GM23338 (cell line): Measurements from ENCODE around the gene NIT2. TPM values are rescaled to one million over a fixed set of nuclear protein-coding genes. Genes with fewer than 3 reads are reported as not detected.

Experiments used
- ATAC-seq: fragments of 200-7000 bp; cut with Tn5 transposase; 3 replicates; pipeline ENCODE4 v1.9.1; 2020
- DNase-seq: peaks from one replicate; pipeline ENCODE4 v3.0.0-alpha.2; 2015; ENCODE audit warnings: low spot score
- H2AFZ ChIP-seq: fragments of 200-600 bp; sonication (generic); 2 replicates; pipeline ENCODE4 v1.8.0; 2016; ENCODE audit warnings: antibody characterized with exemption, mild to moderate bottlenecking, moderate library complexity
- H3F3A ChIP-seq: fragments of 200-600 bp; sonication (generic); replicated peaks from 2 replicates; pipeline ENCODE4 v1.8.0; 2017; ENCODE audit warnings: antibody characterized with exemption, mixed run types, low read depth
- H3K27ac ChIP-seq: fragments of 200-600 bp; sonication (generic); 2 replicates; pipeline ENCODE4 v1.6.1; 2016; ENCODE audit warnings: low read depth
- H3K27me3 ChIP-seq: fragments of 200-600 bp; sonication (generic); 2 replicates; pipeline ENCODE4 v1.8.0; 2016; ENCODE audit warnings: mild to moderate bottlenecking, mixed run types, moderate library complexity; ENCODE audit not compliant: insufficient read depth
- H3K36me3 ChIP-seq: fragments of 200-600 bp; sonication (generic); 2 replicates; pipeline ENCODE4 v1.8.0; 2016; ENCODE audit warnings: mild to moderate bottlenecking; ENCODE audit not compliant: insufficient read depth
- H3K4me1 ChIP-seq: fragments of 200-600 bp; sonication (generic); 2 replicates; pipeline ENCODE4 v1.8.0; 2016; ENCODE audit warnings: mild to moderate bottlenecking, moderate library complexity; ENCODE audit not compliant: insufficient read depth
- H3K4me2 ChIP-seq: fragments of 200-600 bp; sonication (generic); 2 replicates; pipeline ENCODE4 v1.7.1; 2017; ENCODE audit warnings: mixed run types
- H3K4me3 ChIP-seq: fragments of 200-600 bp; sonication (generic); 2 replicates; pipeline ENCODE4 v1.6.1; 2016; ENCODE audit warnings: mixed run types
- H3K79me2 ChIP-seq: fragments of 200-600 bp; sonication (generic); replicated peaks from 2 replicates; pipeline ENCODE4 v1.8.0; 2017; ENCODE audit warnings: mild to moderate bottlenecking; ENCODE audit not compliant: insufficient read depth
- H3K9me2 ChIP-seq: fragments of 200-600 bp; sonication (generic); 2 replicates; pipeline ENCODE4 v1.8.0; 2017; ENCODE audit not compliant: insufficient read depth
- H4K20me1 ChIP-seq: fragments of 200-600 bp; sonication (generic); replicated peaks from 2 replicates; pipeline ENCODE4 v1.8.0; 2017; ENCODE audit warnings: mild to moderate bottlenecking; ENCODE audit not compliant: insufficient read depth
- H3K27ac Mint-ChIP-seq: 2 replicates; pipeline ENCODE4 v1.8.0; 2020; ENCODE audit warnings: inconsistent platforms, mild to moderate bottlenecking, moderate library complexity, mixed read lengths
- H3K27me3 Mint-ChIP-seq: 3 replicates; pipeline ENCODE4 v1.8.0; 2022; ENCODE audit warnings: low read depth, mild to moderate bottlenecking, moderate library complexity, mixed read lengths, inconsistent platforms; ENCODE audit not compliant: insufficient read depth, poor library complexity
- H3K36me3 Mint-ChIP-seq: 3 replicates; pipeline ENCODE4 v1.8.0; 2021; ENCODE audit warnings: low read depth, mild to moderate bottlenecking, inconsistent platforms, moderate library complexity, mixed read lengths
- H3K4me1 Mint-ChIP-seq: 3 replicates; pipeline ENCODE4 v1.8.0; 2020; ENCODE audit warnings: mild to moderate bottlenecking, inconsistent platforms, mixed read lengths
- H3K4me3 Mint-ChIP-seq: 3 replicates; pipeline ENCODE4 v1.8.0; 2021; ENCODE audit warnings: moderate library complexity, mild to moderate bottlenecking, inconsistent platforms, mixed read lengths
- H3K9me3 Mint-ChIP-seq: 3 replicates; pipeline ENCODE4 v1.8.0; 2020; ENCODE audit warnings: moderate library complexity, mild to moderate bottlenecking, inconsistent platforms, mixed read lengths
- CREB1 ChIP-seq: fragments of 250-450 bp; sonication (Bioruptor Pico); IDR thresholded peaks from 2 replicates; pipeline ENCODE4 v1.5.0; 2020; ENCODE audit warnings: low read depth, mild to moderate bottlenecking, moderate library complexity
- EZH2 ChIP-seq: fragments of 200-600 bp; sonication (generic); IDR thresholded peaks from one replicate; pipeline ENCODE4 v1.8.0; 2017; ENCODE audit warnings: antibody characterized with exemption, mild to moderate bottlenecking, low read depth; ENCODE audit not compliant: unreplicated experiment
- EZH2phosphoT487 ChIP-seq: fragments of 200-600 bp; sonication (generic); IDR thresholded peaks from one replicate; pipeline ENCODE4 v1.8.1; 2018; ENCODE audit warnings: antibody characterized with exemption; ENCODE audit not compliant: unreplicated experiment
- JUNB ChIP-seq: IDR thresholded peaks from one replicate; pipeline ENCODE4 v1.6.1; 2016; ENCODE audit warnings: antibody characterized with exemption; ENCODE audit not compliant: unreplicated experiment
- NANOG ChIP-seq: IDR thresholded peaks from 2 replicates; pipeline ENCODE4 v1.6.1; 2016; ENCODE audit warnings: antibody characterized with exemption, borderline replicate concordance
- STAT1 ChIP-seq: IDR thresholded peaks from one replicate; pipeline ENCODE4 v1.6.1; 2016; ENCODE audit warnings: antibody characterized with exemption; ENCODE audit not compliant: unreplicated experiment
- ZNF114 ChIP-seq: fragments of 250-450 bp; sonication (Bioruptor Pico); IDR thresholded peaks from 2 replicates; pipeline ENCODE4 v1.5.0; 2020; ENCODE audit warnings: mild to moderate bottlenecking, moderate library complexity
- polyA plus RNA-seq: library from polyadenylated mRNA; unstranded; fragments of >200 nt; fragmentation: Nextera tagmentation; extraction: Ambion mirVana; gene quantifications from 2 replicates; pipeline ENCODE4 v1.2.1, GENCODE V29; 2016
- total RNA-seq: library from RNA; depleted of rRNA; stranded (reverse); fragments of >200 nt; shearing (Covaris generic); gene quantifications from 2 replicates; pipeline ENCODE4 v1.2.3, GENCODE V29; 2014
- TF ChIP-seq, protein P1 (sequence below): IDR thresholded peaks from one replicate; pipeline ENCODE4 v1.6.1; 2018; ENCODE audit warnings: antibody characterized with exemption; ENCODE audit not compliant: unreplicated experiment
- TF ChIP-seq, protein P2 (sequence below): IDR thresholded peaks from 2 replicates; pipeline ENCODE4 v1.6.1; 2016; ENCODE audit warnings: antibody characterized with exemption

Gene NIT2
- total and polyA plus RNA-seq, 2 experiments from 2014 or later = 19.2 to 53.7 TPM

DNA sequence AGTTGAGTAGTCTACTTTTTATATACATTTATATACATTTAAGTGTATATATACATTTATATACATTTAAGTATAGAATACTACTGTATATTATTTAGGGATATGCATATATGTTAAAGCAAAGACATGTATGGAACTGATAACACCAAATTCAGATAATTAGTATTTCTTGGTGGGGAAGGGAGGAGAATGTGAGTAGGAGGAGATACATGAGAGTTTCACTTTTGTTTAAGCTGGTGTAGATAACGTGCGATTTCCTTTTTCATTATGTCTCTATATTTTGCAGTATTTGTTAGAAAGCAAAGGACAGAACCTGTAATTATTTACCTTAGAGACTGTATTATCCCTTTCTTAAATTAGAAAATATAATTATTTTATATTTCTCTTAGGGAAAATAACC is 16.6 kb upstream of the NIT2 start (continued):
- TF ChIP-seq, protein P1, sequence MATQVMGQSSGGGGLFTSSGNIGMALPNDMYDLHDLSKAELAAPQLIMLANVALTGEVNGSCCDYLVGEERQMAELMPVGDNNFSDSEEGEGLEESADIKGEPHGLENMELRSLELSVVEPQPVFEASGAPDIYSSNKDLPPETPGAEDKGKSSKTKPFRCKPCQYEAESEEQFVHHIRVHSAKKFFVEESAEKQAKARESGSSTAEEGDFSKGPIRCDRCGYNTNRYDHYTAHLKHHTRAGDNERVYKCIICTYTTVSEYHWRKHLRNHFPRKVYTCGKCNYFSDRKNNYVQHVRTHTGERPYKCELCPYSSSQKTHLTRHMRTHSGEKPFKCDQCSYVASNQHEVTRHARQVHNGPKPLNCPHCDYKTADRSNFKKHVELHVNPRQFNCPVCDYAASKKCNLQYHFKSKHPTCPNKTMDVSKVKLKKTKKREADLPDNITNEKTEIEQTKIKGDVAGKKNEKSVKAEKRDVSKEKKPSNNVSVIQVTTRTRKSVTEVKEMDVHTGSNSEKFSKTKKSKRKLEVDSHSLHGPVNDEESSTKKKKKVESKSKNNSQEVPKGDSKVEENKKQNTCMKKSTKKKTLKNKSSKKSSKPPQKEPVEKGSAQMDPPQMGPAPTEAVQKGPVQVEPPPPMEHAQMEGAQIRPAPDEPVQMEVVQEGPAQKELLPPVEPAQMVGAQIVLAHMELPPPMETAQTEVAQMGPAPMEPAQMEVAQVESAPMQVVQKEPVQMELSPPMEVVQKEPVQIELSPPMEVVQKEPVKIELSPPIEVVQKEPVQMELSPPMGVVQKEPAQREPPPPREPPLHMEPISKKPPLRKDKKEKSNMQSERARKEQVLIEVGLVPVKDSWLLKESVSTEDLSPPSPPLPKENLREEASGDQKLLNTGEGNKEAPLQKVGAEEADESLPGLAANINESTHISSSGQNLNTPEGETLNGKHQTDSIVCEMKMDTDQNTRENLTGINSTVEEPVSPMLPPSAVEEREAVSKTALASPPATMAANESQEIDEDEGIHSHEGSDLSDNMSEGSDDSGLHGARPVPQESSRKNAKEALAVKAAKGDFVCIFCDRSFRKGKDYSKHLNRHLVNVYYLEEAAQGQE = no peak
- TF ChIP-seq JUNB (no peak), CREB1 (CRISPR knock-in tag) (no peak)

DNA sequence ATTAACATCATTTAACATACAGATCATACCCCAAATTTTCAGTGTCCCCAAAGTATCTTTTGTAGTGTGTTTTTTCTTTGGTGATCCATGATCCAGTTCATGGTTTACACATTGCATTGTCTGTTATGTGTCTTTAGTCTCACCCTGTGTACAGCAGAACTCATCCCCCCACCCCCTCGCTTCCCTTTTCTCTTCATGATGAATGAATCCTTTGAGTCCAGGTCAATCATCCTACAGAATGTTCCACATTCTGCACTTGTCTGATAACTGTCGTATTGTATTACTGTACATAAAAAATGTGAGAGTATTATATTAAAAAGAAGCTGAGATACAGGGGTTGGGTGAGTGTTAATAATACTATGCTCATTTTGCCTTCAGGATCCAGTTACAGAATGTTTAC is 14.6 kb upstream of the NIT2 start:
- no peak for TF ChIP-seq STAT1
- no peak for TF ChIP-seq EZH2
- TF ChIP-seq, protein P2, sequence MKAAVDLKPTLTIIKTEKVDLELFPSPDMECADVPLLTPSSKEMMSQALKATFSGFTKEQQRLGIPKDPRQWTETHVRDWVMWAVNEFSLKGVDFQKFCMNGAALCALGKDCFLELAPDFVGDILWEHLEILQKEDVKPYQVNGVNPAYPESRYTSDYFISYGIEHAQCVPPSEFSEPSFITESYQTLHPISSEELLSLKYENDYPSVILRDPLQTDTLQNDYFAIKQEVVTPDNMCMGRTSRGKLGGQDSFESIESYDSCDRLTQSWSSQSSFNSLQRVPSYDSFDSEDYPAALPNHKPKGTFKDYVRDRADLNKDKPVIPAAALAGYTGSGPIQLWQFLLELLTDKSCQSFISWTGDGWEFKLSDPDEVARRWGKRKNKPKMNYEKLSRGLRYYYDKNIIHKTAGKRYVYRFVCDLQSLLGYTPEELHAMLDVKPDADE = no peak
- H3K36me3 ChIP-seq = no peaks in the 10 kb centered on the region
- Mint-ChIP-seq H3K27me3 (peaks cover 1% of the 10 kb centered on the region), H3K4me1 (no peaks in the 10 kb centered on the region), H3K4me3 (no peak overlapping the region), H3K9me3 (no peaks in the 10 kb centered on the region), H3K36me3 (no peaks in the 10 kb centered on the region), H3K27ac (no peak overlapping the region)
- H3K9me2 ChIP-seq = no peaks in the 10 kb centered on the region
- ATAC-seq = no peak
- H3K27ac ChIP-seq = no peak overlapping the region
- no peaks in the 10 kb centered on the region for H3K79me2 ChIP-seq
- no peaks in the 10 kb centered on the region for H3F3A ChIP-seq
- H3K27me3 ChIP-seq = no peaks in the 10 kb centered on the region
- no peak for DNase-seq
- H3K4me1 ChIP-seq = no peaks in the 10 kb centered on the region
- H3K4me2 ChIP-seq = no peak overlapping the region
- H4K20me1 ChIP-seq = no peaks in the 10 kb centered on the region
- no peak overlapping the region for H2AFZ ChIP-seq
- no peak overlapping the region for H3K4me3 ChIP-seq

DNA sequence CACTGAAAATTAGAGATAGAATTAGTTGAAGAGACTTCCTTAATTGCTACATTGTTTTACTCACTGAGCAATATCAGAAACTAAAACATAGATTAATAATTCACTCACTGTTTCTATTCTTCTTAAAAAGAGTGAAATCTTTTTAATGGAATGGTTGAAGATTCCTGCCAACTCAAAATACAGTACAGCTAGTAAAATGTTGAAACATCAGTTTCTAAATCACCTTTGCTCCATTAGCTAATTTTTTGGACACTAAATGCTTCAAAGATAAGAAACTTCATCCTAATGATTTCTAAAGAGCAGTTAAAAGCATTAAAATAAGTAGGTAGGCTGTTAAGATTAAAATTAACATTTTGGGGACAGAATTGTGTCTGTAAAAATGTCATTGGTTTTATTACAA is 10.5 kb upstream of the NIT2 start:
- no peak for ATAC-seq
- H3K4me1 Mint-ChIP-seq = no peaks in the 10 kb centered on the region
- no peak overlapping the region for H3K4me3 Mint-ChIP-seq
- no peaks in the 10 kb centered on the region for H3K9me2 ChIP-seq
- no peaks in the 10 kb centered on the region for H3K27me3 ChIP-seq
- peaks cover 16% of the 10 kb centered on the region; the same call in 2 of the 3 replicates for H3K36me3 Mint-ChIP-seq
- no peak for DNase-seq
- H3K4me1 ChIP-seq = no peaks in the 10 kb centered on the region
- H3K27ac ChIP-seq = no peak overlapping the region
- no peaks in the 10 kb centered on the region for H3K79me2 ChIP-seq
- peaks cover 11% of the 10 kb centered on the region; the same call in 2 of the 3 replicates for H3K9me3 Mint-ChIP-seq
- no peaks in the 10 kb centered on the region for H4K20me1 ChIP-seq
- no peak overlapping the region for H3K4me3 ChIP-seq
- H3K27ac Mint-ChIP-seq = no peak overlapping the region
- H3K36me3 ChIP-seq = no peaks in the 10 kb centered on the region
- H3F3A ChIP-seq = no peaks in the 10 kb centered on the region
- no peak overlapping the region for H2AFZ ChIP-seq
- H3K4me2 ChIP-seq = no peak overlapping the region
- H3K27me3 Mint-ChIP-seq = no peaks in the 10 kb centered on the region
- TF ChIP-seq STAT1 = no peak
- no peak for TF ChIP-seq EZH2phosphoT487
- TF ChIP-seq, protein P1 = no peak
- TF ChIP-seq CREB1 (CRISPR knock-in tag) = no peak
- no peak for TF ChIP-seq NANOG
- TF ChIP-seq JUNB = no peak
- no peak for TF ChIP-seq ZNF114
